SK-N-SH (cell line): ENCODE results near the gene CADM3. TPM values are rescaled to one million over a fixed set of nuclear protein-coding genes. Genes with fewer than 3 reads are reported as not detected.

Source experiments
- CTCF ChIA-PET: fragments of 300-600, 350-600 bp; formaldehyde crosslinking; extraction: SDS; loops from one replicate; lab custom pipeline; 2021; lab: Yijun Ruan, JAX
- POLR2A ChIA-PET: fragments of 350-600 bp; sonication (Branson Sonifier 250); formaldehyde crosslinking; extraction: SDS; loops from one replicate; lab custom pipeline; 2020; ENCODE audit warnings: antibody characterized with exemption, inconsistent platforms; lab: Yijun Ruan, JAX
- DNase-seq: peaks from one replicate; pipeline ENCODE4 v3.0.0; 2012
- H2AFZ ChIP-seq: fragments of 200-600 bp; sonication (generic); 2 replicates; pipeline ENCODE4 v1.8.1; 2016; ENCODE audit warnings: antibody characterized with exemption, mild to moderate bottlenecking, low read depth
- H3F3A ChIP-seq: fragments of 200-600 bp; sonication (generic); replicated peaks from 2 replicates; pipeline ENCODE3; 2016; ENCODE audit warnings: antibody characterized with exemption, mild to moderate bottlenecking; ENCODE audit not compliant: insufficient read depth
- H3K27ac ChIP-seq, 2 experiments: fragments of 200-500 bp in 1 of 2; fragments of 200-600 bp in 1 of 2; sonication (Bioruptor generic) in 1 of 2; sonication (generic), shearing (Covaris generic) in 1 of 2; 2 replicates each; pipeline versions ENCODE4 v1.5.1 to v1.6.1; 2014 to 2016; ENCODE audit warnings: low read depth in 2 of 2, inconsistent platforms in 1 of 2, low read length in 1 of 2, mild to moderate bottlenecking in 1 of 2, mixed read lengths in 1 of 2
- H3K27me3 ChIP-seq: fragments of 200-600 bp; sonication (generic), shearing (Covaris generic); 2 replicates; pipeline ENCODE4 v1.6.1; 2016; ENCODE audit warnings: mixed run types; ENCODE audit not compliant: insufficient read depth
- H3K36me3 ChIP-seq, 2 experiments: fragments of 200-500 bp in 1 of 2; fragments of 200-600 bp in 1 of 2; sonication (Bioruptor generic) in 1 of 2; sonication (generic) in 1 of 2; replicated peaks in 1 of 2; 2 replicates each; pipeline versions ENCODE3 to v1.5.1; 2014 to 2016; ENCODE audit warnings: low read length in 1 of 2, mild to moderate bottlenecking in 1 of 2; ENCODE audit not compliant: insufficient read depth in 2 of 2, control insufficient read depth in 1 of 2
- H3K4me1 ChIP-seq, 2 experiments: fragments of 200-500 bp in 1 of 2; fragments of 200-600 bp in 1 of 2; sonication (Bioruptor generic) in 1 of 2; sonication (generic), shearing (Covaris generic) in 1 of 2; 2 replicates each; pipeline versions ENCODE4 v1.5.1 to v1.6.1; 2014 to 2016; ENCODE audit warnings: low read depth in 1 of 2, low read length in 1 of 2, mixed run types in 1 of 2; ENCODE audit not compliant: insufficient read depth in 2 of 2, control insufficient read depth in 1 of 2
- H3K4me2 ChIP-seq: fragments of 200-600 bp; sonication (generic), shearing (Covaris generic); 2 replicates; pipeline ENCODE4 v1.6.1; 2017; ENCODE audit warnings: mixed run types
- H3K4me3 ChIP-seq, 2 experiments: fragments of 200-500 bp in 1 of 2; fragments of 200-600 bp in 1 of 2; sonication (Bioruptor generic) in 1 of 2; sonication (generic), shearing (Covaris generic) in 1 of 2; 2 replicates each; pipeline versions ENCODE4 v1.5.1 to v1.8.1; 2014 to 2016; ENCODE audit warnings: low read depth in 2 of 2, inconsistent platforms in 1 of 2, low read length in 1 of 2, mild to moderate bottlenecking in 1 of 2, mixed read lengths in 1 of 2, moderate library complexity in 1 of 2
- H3K79me2 ChIP-seq: fragments of 200-600 bp; sonication (generic); 2 replicates; pipeline ENCODE4 v1.8.1; 2017; ENCODE audit warnings: mild to moderate bottlenecking; ENCODE audit not compliant: insufficient read depth
- H3K9ac ChIP-seq: fragments of 200-600 bp; sonication (generic); 2 replicates; pipeline ENCODE4 v1.6.1; 2017; ENCODE audit warnings: mixed run types
- H3K9me2 ChIP-seq: fragments of 200-600 bp; sonication (generic); 2 replicates; pipeline ENCODE4 v1.6.1; 2017; ENCODE audit warnings: mixed run types
- H3K9me3 ChIP-seq: fragments of 200-600 bp; sonication (generic); 2 replicates; pipeline ENCODE4 v1.6.1; 2017; ENCODE audit warnings: mixed run types, mild to moderate bottlenecking, moderate library complexity
- H4K20me1 ChIP-seq: fragments of 200-600 bp; sonication (generic); 2 replicates; pipeline ENCODE4 v1.6.1; 2017; ENCODE audit warnings: mild to moderate bottlenecking, mixed run types; ENCODE audit not compliant: insufficient read depth
- FOSL2 ChIP-seq: IDR thresholded peaks from 2 replicates; pipeline ENCODE4 v1.4.0; 2012; ENCODE audit warnings: low read depth, mild to moderate bottlenecking, moderate library complexity, borderline replicate concordance
- FOXJ3 ChIP-seq: sonication (generic); formaldehyde crosslinking; IDR thresholded peaks from 2 replicates; pipeline ENCODE4 v1.5.1; 2020; ENCODE audit warnings: mild to moderate bottlenecking, missing genetic modification reagents
- FOXM1 ChIP-seq: IDR thresholded peaks from 2 replicates; pipeline ENCODE4 v1.4.0; 2012; ENCODE audit warnings: low read depth, mild to moderate bottlenecking
- JUND ChIP-seq: IDR thresholded peaks from 2 replicates; pipeline ENCODE4 v1.4.0; 2012
- MAX ChIP-seq: IDR thresholded peaks from 2 replicates; pipeline ENCODE4 v1.4.0; 2012; ENCODE audit warnings: low read depth
- PBX3 ChIP-seq: IDR thresholded peaks from 2 replicates; pipeline ENCODE4; 2012
- RCOR1 ChIP-seq: fragments of 150-350 bp; IDR thresholded peaks from 2 replicates; pipeline ENCODE4 v1.6.1; 2017; ENCODE audit warnings: antibody characterized with exemption, low read length
- REST ChIP-seq: IDR thresholded peaks from 2 replicates; pipeline ENCODE4 v1.6.1; 2012; ENCODE audit warnings: mild to moderate bottlenecking, low read depth, low read length, moderate library complexity
- USF1 ChIP-seq: IDR thresholded peaks from 2 replicates; pipeline ENCODE4 v1.4.0; 2012; ENCODE audit warnings: low read depth, borderline replicate concordance
- USF2 ChIP-seq: fragments of 150-350 bp; IDR thresholded peaks from 2 replicates; pipeline ENCODE4 v1.6.1; 2017; ENCODE audit warnings: antibody characterized with exemption, low read length, low read depth, borderline replicate concordance
- WGBS: methylation state at CpG from one replicate; pipeline ENCODE4 v1.1.6; 2017; ENCODE audit warnings: low lambda C conversion rate; 5-methylcytosine and 5-hydroxymethylcytosine counted together
- polyA plus RNA-seq, 3 experiments: library from polyadenylated mRNA; depleted of rRNA; stranded (reverse); fragments of >200 nt; gene quantifications; 2 replicates each; pipeline ENCODE4 v1.2.3, GENCODE V29; 2012

CADM3 gene
- polyA plus RNA-seq, 1 of the 3 experiments (the other 2 are of a cell fraction), result 0.94 TPM

- no peak for TF ChIP-seq USF2
- TF ChIP-seq FOXJ3 (CRISPR knock-in tag), result no peak
Measured at GRCh38 chr1:159205225-159205624, 33.8 kb downstream of the CADM3 start (continued).

GRCh38 chr1:159206110-159206509, 34.7 kb downstream of the CADM3 start:
- Histone ChIP-seq H3K9ac (no peak overlapping the region), H3K27me3 (peaks cover 27% of the 10 kb centered on the region), H3K9me2 (no peaks in the 10 kb centered on the region), H3K4me2 (no peak overlapping the region), H4K20me1 (no peaks in the 10 kb centered on the region), H3K4me3 (no peak overlapping the region), H2AFZ (no peak overlapping the region), H3K4me1 (no peaks in the 10 kb centered on the region; a peak in 1 of 4 replicates), H3K9me3 (no peaks in the 10 kb centered on the region), H3K79me2 (no peaks in the 10 kb centered on the region), H3K36me3 (no peaks in the 10 kb centered on the region), H3F3A (no peaks in the 10 kb centered on the region), H3K27ac (no peak overlapping the region)
- no peak for DNase-seq
- 18% methylated on average over 4 of the region's 4 CpGs for WGBS
- ChIA-PET POLR2A (no interaction called here), CTCF (interaction anchor here (4.1 to 26.8 kb wide), 4 partner anchors 8 to 70 kb away, joined by 33 to 660 read pairs (median 257); partner anchors contain the start of gene CADM3)
- TF ChIP-seq RCOR1 (no peak), JUND (no peak)

- no peaks in the 10 kb centered on the region for H4K20me1 ChIP-seq
- DNase-seq, result no peak
- H3K9me2 ChIP-seq, result no peaks in the 10 kb centered on the region
- WGBS, result 58% methylated on average over 5 of the region's 5 CpGs
- H3K4me1 ChIP-seq, result no peaks in the 10 kb centered on the region; a peak in 1 of 4 replicates
- no peaks in the 10 kb centered on the region for H3K36me3 ChIP-seq
- H3K27ac ChIP-seq, result no peak overlapping the region
- H3F3A ChIP-seq, result no peaks in the 10 kb centered on the region
- no peak overlapping the region for H3K4me3 ChIP-seq
- no peaks in the 10 kb centered on the region for H3K9me3 ChIP-seq
- no peak for TF ChIP-seq FOSL2
- H2AFZ ChIP-seq, result no peak overlapping the region
- H3K4me2 ChIP-seq, result no peak overlapping the region
- peaks cover 27% of the 10 kb centered on the region for H3K27me3 ChIP-seq
- no peaks in the 10 kb centered on the region for H3K79me2 ChIP-seq
- ChIA-PET POLR2A (no interaction called here), CTCF (interaction anchor here (1.5 to 26.8 kb wide), 4 partner anchors 10 to 71 kb away, joined by 3 to 660 read pairs (median 257); partner anchors contain the start of gene CADM3)
- no peak overlapping the region for H3K9ac ChIP-seq
Measured at GRCh38 chr1:159207080-159207479, 35.7 kb downstream of the CADM3 start.

GRCh38 chr1:159207774-159208173, 36.4 kb downstream of the CADM3 start:
- no peak overlapping the region for H3K27ac ChIP-seq
- no peaks in the 10 kb centered on the region for H3K36me3 ChIP-seq
- TF ChIP-seq USF1 (no peak), MAX (no peak), REST (no peak), PBX3 (no peak), FOXM1 (no peak), USF2 (no peak)
- H3K4me3 ChIP-seq, result no peak overlapping the region
- no peak overlapping the region for H2AFZ ChIP-seq
- H3K9me2 ChIP-seq, result no peaks in the 10 kb centered on the region
- no peak overlapping the region for H3K9ac ChIP-seq
- POLR2A ChIA-PET, result no interaction called here
- H3K4me2 ChIP-seq, result no peak overlapping the region
- H3F3A ChIP-seq, result no peaks in the 10 kb centered on the region
- peaks cover 27% of the 10 kb centered on the region for H3K27me3 ChIP-seq
- H4K20me1 ChIP-seq, result no peaks in the 10 kb centered on the region
- no peaks in the 10 kb centered on the region; a peak in 1 of 4 replicates for H3K4me1 ChIP-seq
- WGBS, result 57% methylated on average over 8 of the region's 8 CpGs
- no peak for DNase-seq
- no peaks in the 10 kb centered on the region for H3K79me2 ChIP-seq
- H3K9me3 ChIP-seq, result no peaks in the 10 kb centered on the region
- CTCF ChIA-PET, result interaction anchor here (0.8 to 26.8 kb wide), 5 partner anchors 11 to 683 kb away, joined by 3 to 660 read pairs (median 33); partner anchors contain the start of gene CADM3
